Measurements from ENCODE around the gene FLYWCH1. TPM values are rescaled to one million over a fixed set of nuclear protein-coding genes. Genes with fewer than 3 reads are reported as not detected.
"Not testable (repeated sequence)": the region's sequence is repeated elsewhere in the genome, so short reads cannot be mapped to it uniquely, and the experiment has no call there.

FLYWCH1 gene
- total RNA-seq, 2 donors from 2014 or later = 66.6 to 85.7 TPM

DNA sequence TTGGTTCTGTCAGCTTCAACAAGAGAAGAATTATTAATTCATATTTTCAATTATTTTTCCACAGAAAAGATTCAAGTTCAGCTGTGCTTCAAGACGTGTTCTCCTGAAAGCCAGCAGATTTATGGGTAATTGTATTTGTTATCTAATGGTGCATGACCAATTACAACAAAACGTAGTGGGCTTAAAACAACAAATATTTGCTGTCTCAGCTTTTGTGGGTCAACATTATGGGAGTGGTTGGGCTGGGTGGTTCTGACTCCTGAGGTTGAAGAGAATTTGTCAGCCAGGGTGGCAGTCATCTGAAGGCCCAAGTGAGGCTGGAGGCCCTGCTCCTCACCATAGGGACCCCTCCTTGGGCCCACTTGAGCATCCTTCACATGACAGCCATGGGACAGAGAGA lies 28.2 kb downstream of the FLYWCH1 start:
- H3K9me3 Mint-ChIP-seq = no peaks in the 10 kb centered on the region
- ATAC-seq (no peak), DNase-seq (ENCODE audit: low spot score) (no peak)
- H3K36me3 Mint-ChIP-seq = no peaks in the 10 kb centered on the region
- H3K27me3 Mint-ChIP-seq = no peaks in the 10 kb centered on the region
- no peak overlapping the region for H3K4me3 Mint-ChIP-seq
- no peaks in the 10 kb centered on the region for H3K4me1 Mint-ChIP-seq (ENCODE audit: low read depth in 2 of 2)
- no peak overlapping the region for H3K27ac Mint-ChIP-seq

DNA sequence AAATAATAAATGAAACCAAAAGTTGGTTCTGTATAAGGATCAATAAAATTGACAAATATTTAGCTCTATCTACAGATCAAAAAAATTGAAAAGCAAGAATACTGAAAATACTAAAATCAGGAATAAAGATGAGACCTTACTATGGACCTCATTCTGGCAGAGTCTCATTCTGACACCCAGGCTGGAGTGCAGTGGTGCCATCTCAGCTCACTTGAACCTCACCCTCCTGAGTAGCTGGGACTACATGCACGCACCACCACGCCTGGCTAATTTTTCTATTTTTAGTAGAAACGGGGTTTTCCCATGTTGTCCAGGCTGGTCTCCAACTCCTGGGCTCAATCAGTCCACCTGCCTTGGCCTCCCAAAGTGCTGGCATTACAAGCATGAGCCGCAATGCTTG lies 30.3 kb downstream of the FLYWCH1 start:
- Mint-ChIP-seq H3K4me3 (no peak overlapping the region), H3K4me1 (ENCODE audit: low read depth in 2 of 2) (no peaks in the 10 kb centered on the region), H3K36me3 (no peaks in the 10 kb centered on the region), H3K27ac (no peak overlapping the region), H3K27me3 (no peaks in the 10 kb centered on the region), H3K9me3 (no peaks in the 10 kb centered on the region)
- no peak for ATAC-seq
- DNase-seq (ENCODE audit: low spot score) = no peak

DNA sequence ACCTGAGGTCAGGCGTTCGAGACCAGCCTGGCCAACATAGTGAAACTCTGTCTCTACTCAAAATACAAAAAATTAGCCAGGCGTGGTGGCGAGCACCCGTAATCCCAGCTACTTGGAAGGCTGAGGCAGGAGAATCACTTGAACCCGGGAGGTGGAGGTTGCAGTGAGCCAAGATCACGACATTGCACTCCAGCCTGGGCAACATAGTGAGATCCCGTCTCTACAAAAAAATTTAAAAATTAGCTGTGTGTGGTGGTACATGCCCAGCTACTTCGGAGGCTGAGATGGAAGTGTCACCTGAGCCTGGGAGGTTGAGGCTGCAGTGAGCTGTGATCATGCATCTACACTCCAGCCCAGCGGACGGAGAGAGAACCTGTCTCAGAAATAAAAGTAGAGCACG lies 32.0 kb downstream of the FLYWCH1 start:
- H3K27me3 Mint-ChIP-seq; ATAC-seq; DNase-seq (ENCODE audit: low spot score); H3K4me1 Mint-ChIP-seq (ENCODE audit: low read depth in 2 of 2); H3K36me3 Mint-ChIP-seq; H3K9me3 Mint-ChIP-seq; H3K4me3 Mint-ChIP-seq; H3K27ac Mint-ChIP-seq: not testable (repeated sequence)

DNA sequence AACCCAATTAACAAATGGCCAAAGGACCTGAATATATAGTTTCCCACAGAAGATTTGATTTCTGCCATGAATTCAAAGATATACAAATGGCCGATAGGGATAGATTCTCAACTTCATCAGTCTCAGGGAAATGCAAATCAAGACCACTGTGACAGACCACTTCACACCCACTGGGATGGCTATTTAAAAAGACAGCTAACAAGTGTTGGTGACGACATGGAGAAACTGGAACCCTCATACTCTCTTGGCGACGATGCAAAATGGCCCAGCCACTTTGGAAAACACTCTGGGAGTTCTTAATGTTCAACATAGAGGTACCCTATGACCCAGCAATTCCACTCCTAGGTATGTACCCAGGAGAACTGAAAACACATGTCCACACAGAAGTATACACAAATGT lies 34.9 kb downstream of the FLYWCH1 start:
- DNase-seq (ENCODE audit: low spot score) (no peak), ATAC-seq (no peak)
- Mint-ChIP-seq H3K27me3 (no peaks in the 10 kb centered on the region), H3K9me3 (no peaks in the 10 kb centered on the region), H3K27ac (no peak overlapping the region), H3K4me1 (ENCODE audit: low read depth in 2 of 2) (no peaks in the 10 kb centered on the region), H3K36me3 (no peaks in the 10 kb centered on the region), H3K4me3 (no peak overlapping the region)

DNA sequence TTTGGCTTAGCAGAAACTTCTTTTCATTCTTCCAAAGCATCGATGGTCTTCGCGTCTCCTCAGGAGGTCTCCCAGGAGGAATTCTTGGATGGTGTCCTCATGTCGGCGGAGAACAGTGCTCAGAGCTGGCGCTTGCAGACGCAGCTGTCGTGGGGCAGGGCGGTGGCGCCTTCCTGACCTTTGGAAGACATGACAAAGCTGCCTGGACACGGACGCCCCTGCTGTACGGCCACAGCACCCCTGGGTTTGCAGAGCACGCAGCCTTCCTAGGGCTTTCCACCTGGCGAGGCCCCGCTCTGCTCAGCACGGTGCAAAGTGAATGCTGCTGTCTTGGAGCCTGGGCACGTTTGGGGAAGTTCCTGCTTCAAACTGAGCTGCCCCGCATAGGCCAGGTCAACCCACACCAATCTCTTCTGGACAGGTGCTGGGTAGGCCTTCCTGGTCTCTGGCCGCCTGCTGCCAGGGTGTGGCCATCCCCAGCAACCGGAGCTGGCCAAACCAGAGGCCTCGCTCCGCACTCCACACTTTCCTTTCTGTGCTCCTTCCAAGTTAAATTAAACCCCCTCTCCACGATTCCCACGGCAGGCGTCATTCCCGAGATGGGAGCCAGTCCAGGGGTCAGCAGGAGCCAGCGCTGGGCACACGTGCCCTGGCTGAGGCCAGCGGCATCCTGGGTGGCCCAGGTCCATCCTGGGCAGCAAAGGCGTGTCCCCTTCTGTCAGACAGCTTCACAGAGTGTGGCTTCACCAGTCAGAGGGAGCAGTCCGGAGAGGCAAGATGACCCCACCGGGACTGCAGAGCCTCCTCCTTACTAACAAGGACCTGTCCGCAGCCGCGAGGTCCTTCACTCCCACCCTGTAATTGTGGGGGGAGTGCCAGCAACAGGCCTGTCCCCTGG lies 37.3 kb downstream of the FLYWCH1 start:
- peak; percentile 23 for DNase-seq (ENCODE audit: low spot score)
- Mint-ChIP-seq H3K27me3 (no peaks in the 10 kb centered on the region), H3K9me3 (no peaks in the 10 kb centered on the region), H3K4me1 (ENCODE audit: low read depth in 2 of 2) (no peaks in the 10 kb centered on the region), H3K4me3 (no peak overlapping the region), H3K27ac (no peak overlapping the region), H3K36me3 (no peaks in the 10 kb centered on the region)
- peak in 1 of 2 donors; percentile 25 for ATAC-seq

DNA sequence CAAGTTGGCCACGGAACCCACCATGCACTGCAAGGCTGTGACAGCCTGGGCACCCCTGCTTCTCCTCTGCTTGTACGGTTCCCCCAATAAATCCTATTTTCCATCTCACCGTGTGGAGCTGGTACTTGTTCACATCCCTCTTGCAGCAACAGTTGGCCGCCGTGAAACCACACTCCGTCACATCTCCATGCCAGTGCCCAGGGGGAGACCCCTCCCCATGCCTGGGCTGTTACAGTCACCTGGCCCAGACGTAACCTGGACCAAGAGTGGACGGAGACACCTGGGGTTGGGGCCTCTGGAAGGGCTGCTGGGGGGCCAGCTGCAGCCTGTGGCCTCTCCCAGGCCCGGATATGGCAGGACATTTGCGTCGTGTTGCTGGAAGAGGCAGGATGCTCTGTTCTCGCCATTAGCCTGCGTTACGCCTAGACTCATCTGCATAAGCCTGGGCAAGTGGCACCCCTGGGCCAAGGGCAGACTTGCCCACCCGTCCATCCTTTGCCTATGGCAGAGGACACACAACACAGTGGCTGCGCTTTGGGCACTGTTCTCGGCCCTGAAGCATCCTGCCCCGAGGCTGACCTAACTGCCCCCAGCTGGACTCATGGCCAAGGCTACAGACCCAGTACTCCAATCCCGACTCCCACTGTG lies 38.1 kb downstream of the FLYWCH1 start:
- Mint-ChIP-seq H3K4me1 (ENCODE audit: low read depth in 2 of 2) (no peaks in the 10 kb centered on the region), H3K4me3 (no peak overlapping the region), H3K9me3 (no peaks in the 10 kb centered on the region), H3K27ac (no peak overlapping the region), H3K27me3 (no peaks in the 10 kb centered on the region), H3K36me3 (no peaks in the 10 kb centered on the region)
- DNase-seq (ENCODE audit: low spot score) (no peak), ATAC-seq (no peak)

DNA sequence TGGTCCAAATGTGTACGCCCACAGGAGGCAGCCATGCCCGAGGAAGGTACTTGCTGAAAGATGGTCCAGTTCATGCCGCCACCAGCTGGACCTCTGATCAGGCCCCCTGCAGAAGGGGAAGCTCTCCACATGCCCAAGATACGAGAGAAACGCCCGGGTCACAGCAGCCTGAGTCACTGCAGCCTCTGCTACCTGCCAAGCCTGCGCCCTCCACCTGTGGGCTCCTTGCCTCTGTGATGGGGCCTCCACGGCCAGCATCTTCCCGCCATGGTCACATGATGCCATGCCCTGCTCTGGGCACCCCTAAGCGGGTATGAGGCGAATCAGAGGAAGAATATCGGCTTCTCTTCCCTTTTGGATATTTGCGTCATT lies 38.6 kb downstream of the FLYWCH1 start:
- Mint-ChIP-seq H3K9me3 (no peaks in the 10 kb centered on the region), H3K36me3 (no peaks in the 10 kb centered on the region), H3K4me3 (no peak overlapping the region), H3K27ac (no peak overlapping the region), H3K27me3 (no peaks in the 10 kb centered on the region), H3K4me1 (ENCODE audit: low read depth in 2 of 2) (no peaks in the 10 kb centered on the region)
- ATAC-seq (no peak), DNase-seq (ENCODE audit: low spot score) (no peak)

DNA sequence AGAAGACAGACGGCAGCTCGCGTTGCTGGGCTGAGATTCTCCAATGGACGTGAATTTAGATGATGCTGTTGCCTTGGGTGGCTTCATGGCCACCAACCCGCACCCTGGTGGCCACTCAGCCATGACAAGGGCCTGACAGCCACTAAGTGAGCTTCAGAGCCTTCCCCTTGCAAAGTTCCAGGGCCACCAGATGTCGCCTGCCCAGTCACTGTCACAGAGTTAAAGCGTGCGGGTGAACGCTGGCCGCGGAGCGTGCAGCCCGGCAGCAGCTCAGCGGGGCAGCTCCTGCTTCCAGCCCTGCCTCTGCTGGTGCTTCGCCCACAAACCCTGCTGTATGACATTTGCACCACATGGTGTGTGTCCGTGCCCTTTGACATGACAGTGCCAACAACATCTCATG lies 39.0 kb downstream of the FLYWCH1 start:
- DNase-seq (ENCODE audit: low spot score) (no peak), ATAC-seq (no peak)
- Mint-ChIP-seq H3K9me3 (no peaks in the 10 kb centered on the region), H3K4me1 (ENCODE audit: low read depth in 2 of 2) (no peaks in the 10 kb centered on the region), H3K27ac (no peak overlapping the region), H3K27me3 (no peaks in the 10 kb centered on the region), H3K4me3 (no peak overlapping the region), H3K36me3 (no peaks in the 10 kb centered on the region)

DNA sequence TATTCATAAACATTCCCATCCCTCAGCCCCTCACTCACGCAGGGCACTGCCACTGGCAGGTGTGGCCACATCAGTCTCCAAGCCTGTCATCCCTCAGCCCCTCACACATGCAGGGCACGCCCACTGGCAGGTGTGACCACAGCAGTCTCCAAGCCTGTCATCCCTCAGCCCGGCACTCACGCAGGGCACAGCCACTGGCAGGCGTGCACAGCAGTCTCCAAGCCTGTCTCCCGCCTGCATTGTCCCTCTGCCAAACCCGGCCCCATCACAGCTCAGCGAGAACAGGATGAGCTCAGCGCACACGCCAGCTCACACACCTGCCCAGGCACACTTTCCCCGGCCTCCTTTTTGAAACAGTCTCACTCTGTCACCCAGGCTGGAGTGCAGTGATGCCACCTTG lies 40.9 kb downstream of the FLYWCH1 start:
- no peaks in the 10 kb centered on the region for H3K36me3 Mint-ChIP-seq
- H3K4me1 Mint-ChIP-seq (ENCODE audit: low read depth in 2 of 2) = no peaks in the 10 kb centered on the region
- H3K27me3 Mint-ChIP-seq = peaks cover 0 to 3% of the 10 kb centered on the region in 2 donors
- no peaks in the 10 kb centered on the region for H3K9me3 Mint-ChIP-seq
- H3K4me3 Mint-ChIP-seq = no peak overlapping the region
- H3K27ac Mint-ChIP-seq = no peak overlapping the region
- ATAC-seq (no peak), DNase-seq (ENCODE audit: low spot score) (no peak)

DNA sequence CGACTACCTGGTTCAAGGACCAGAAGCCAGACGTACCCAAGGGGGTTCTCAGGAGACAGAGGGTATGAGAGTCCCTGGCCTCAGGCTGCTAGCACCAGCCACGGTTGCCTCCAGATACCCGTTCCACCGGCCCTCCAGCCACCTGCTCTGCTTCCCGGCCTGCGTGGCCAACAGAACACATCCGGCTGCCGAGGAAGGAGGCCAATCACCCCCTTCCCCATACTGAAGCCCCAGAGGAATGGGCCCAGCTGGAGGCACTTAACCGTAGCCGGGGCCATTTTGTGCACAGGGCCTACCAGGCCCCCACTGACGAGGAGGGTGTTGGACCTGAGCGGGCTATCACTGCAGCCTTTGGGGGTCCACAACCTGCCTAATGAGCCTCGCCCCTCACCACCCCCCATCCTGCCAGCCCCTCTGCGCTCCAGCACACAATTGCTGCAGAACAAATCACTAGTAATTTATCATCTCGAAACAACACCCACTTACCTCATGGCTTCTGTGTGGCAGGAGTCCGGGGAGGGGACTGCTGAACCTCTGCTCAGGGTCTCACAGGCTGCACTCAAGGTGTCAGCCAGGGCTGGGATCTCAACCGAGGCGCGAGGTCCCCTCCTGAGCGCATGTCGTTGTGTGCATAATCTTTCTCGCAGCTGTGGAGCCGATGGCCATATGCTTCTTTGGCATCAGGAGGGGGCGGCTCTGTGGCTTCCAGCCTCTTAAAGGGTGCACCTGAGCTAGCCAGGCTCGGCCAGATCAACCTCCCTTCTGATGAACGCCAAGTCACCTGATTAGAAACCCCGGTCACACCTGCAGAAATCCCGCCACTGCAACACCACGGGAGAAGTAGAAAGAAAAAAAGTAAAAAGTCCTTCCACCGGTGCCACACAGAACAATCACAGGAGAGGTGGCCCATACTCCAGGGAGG lies 42.2 kb downstream of the FLYWCH1 start:
- no peak overlapping the region for H3K27ac Mint-ChIP-seq
- no peak for ATAC-seq
- H3K27me3 Mint-ChIP-seq = peaks cover 0 to 3% of the 10 kb centered on the region in 2 donors
- no peaks in the 10 kb centered on the region for H3K4me1 Mint-ChIP-seq (ENCODE audit: low read depth in 2 of 2)
- no peak overlapping the region for H3K4me3 Mint-ChIP-seq
- no peaks in the 10 kb centered on the region for H3K36me3 Mint-ChIP-seq
- H3K9me3 Mint-ChIP-seq = no peaks in the 10 kb centered on the region
- DNase-seq (ENCODE audit: low spot score) = no peak

DNA sequence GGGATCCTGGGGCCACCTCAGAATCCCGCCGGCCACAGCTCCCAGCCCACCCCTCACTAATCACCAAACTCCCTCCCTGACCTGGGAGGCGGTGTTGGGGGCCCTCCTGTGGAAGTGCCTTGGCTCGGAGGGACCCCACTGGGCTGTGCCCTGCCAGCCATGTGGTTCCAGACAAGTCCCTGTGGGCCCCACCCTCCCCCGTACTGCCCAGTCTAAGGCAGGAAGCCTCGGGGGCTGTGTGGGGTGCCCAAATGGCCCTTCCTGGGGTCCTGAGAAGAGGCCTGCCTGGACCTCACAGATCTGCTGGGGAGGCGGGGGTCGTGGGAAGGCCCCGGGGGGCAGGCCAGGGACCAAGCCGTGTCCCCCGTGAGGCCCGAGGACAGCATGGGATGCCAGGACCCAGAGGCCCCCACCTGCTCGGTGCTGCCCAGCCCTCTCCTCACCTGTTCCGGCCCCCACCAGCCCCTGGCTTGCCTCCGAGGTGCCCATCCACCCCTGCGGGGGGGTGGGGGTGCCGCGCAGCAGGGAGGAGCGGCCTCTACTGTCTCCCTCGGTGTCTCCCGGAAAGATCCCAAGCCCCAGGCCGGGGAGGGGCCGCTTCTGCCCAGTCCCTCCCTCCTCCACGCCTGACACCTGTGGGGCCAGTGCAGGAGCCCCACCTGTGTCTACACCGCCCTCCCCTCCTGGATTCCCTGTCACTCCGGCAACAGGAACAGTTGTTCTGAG lies 43.1 kb downstream of the FLYWCH1 start:
- Mint-ChIP-seq H3K9me3 (no peaks in the 10 kb centered on the region), H3K36me3 (no peaks in the 10 kb centered on the region), H3K4me3 (no peak overlapping the region), H3K27ac (no peak overlapping the region), H3K27me3 (peaks cover 0 to 3% of the 10 kb centered on the region in 2 donors), H3K4me1 (ENCODE audit: low read depth in 2 of 2) (no peaks in the 10 kb centered on the region)
- DNase-seq (ENCODE audit: low spot score) (no peak), ATAC-seq (no peak)

DNA sequence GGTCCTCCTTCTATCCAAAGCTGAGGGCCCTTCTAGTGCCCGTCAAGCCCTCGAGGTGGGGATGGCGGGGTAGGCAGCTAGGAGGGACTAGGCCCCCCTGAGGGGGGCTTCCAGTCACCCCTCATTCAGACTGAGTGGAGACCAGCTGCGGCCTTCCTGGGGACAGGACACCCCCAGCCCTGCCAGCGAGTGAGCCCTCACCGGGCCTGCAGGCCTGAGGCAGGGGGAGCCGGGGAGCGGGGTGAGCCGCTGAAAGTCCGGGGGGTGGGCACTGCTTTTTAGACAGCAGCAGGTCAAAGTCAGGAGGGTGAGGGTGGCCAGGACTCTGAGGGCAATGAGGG lies 43.7 kb downstream of the FLYWCH1 start:
- Mint-ChIP-seq H3K4me3 (no peak overlapping the region), H3K36me3 (no peaks in the 10 kb centered on the region), H3K27ac (no peak overlapping the region), H3K9me3 (no peaks in the 10 kb centered on the region), H3K4me1 (ENCODE audit: low read depth in 2 of 2) (no peaks in the 10 kb centered on the region), H3K27me3 (peaks cover 5% of the 10 kb centered on the region in 2 donors)
- no peak for DNase-seq (ENCODE audit: low spot score)
- no peak for ATAC-seq

DNA sequence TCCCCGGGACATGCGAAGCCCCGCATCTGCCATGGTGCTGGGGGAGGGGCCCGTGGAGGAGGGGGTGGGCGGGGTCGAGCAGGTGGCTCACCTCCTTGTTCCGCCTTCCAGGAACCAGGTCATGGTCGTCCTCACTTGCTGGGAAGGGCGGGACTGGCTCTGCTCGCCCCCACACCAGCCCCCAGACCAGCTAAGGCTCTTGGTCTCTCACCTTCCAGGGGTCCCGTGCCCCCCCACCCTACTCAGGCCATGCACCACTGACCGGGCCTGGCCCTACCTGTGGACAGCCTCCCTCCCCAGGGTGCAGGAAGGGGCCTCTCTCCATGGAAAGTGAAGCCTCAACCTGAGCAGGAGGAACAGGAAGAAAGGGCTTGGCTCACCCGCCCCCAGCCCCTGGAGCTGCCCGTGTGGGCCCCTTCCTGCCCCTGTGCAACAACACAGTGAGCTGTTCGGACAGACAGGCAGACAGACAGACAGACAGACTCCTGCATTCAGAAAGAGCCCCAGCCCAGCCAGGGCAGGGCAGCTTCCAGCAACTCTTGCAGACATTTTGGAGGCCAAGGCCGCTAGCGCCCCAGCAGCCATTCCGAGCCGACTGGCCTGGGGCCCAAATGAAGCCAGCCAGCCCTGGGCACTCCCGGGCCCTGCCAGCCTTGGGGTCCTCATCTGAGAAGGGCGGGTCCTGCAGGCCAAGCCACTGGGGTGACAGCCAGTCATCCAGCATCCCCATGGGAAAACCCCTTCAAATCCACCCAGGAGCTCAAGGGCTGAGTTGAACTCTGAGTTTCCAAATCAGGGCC lies 44.2 kb downstream of the FLYWCH1 start:
- no peaks in the 10 kb centered on the region for H3K36me3 Mint-ChIP-seq
- ATAC-seq (peak in 1 of 2 donors; percentile 37), DNase-seq (ENCODE audit: low spot score) (no peak)
- H3K9me3 Mint-ChIP-seq = no peaks in the 10 kb centered on the region
- H3K27me3 Mint-ChIP-seq = peaks cover 5% of the 10 kb centered on the region in 2 donors
- no peak overlapping the region for H3K27ac Mint-ChIP-seq
- H3K4me1 Mint-ChIP-seq (ENCODE audit: low read depth in 2 of 2) = no peaks in the 10 kb centered on the region
- no peak overlapping the region for H3K4me3 Mint-ChIP-seq
